Astrocyte (in vitro differentiated cells and primary cell): Measurements from ENCODE around the gene PKD1L1. TPM values are rescaled to one million over a fixed set of nuclear protein-coding genes. Genes with fewer than 3 reads are reported as not detected.
A peak's percentile ranks its signal among the peaks of the same experiment; 100 is the strongest.
"Not testable (repeated sequence)": the region's sequence is repeated elsewhere in the genome, so short reads cannot be mapped to it uniquely, and the experiment has no call there.

Experiments
- DNase-seq: peaks from one replicate; pipeline ENCODE4 v3.0.0-alpha.2; 2010; ENCODE audit warnings: low read depth
- FAIRE-seq: peaks from 2 replicates; lab custom pipeline; 2011; peaks lifted over from hg19 to GRCh38; lab: Jason Lieb, UNC
- H2AFZ ChIP-seq: 2 replicates; pipeline ENCODE4 v1.6.0; 2012; ENCODE audit warnings: low read depth, low read length, inconsistent platforms
- H3K27ac ChIP-seq: 2 replicates; pipeline ENCODE4 v1.5.1; 2011; ENCODE audit warnings: low read depth, low read length, inconsistent platforms
- H3K27me3 ChIP-seq: 2 replicates; pipeline ENCODE4 v1.6.0; 2011; ENCODE audit warnings: low read length, inconsistent platforms; ENCODE audit not compliant: insufficient read depth
- H3K36me3 ChIP-seq: 2 replicates; pipeline ENCODE4 v1.5.1; 2011; ENCODE audit warnings: low read length, inconsistent platforms; ENCODE audit not compliant: insufficient read depth
- H3K4me1 ChIP-seq: 2 replicates; pipeline ENCODE4 v1.5.1; 2011; ENCODE audit warnings: low read length, inconsistent platforms; ENCODE audit not compliant: insufficient read depth
- H3K4me2 ChIP-seq: 2 replicates; pipeline ENCODE4 v1.6.0; 2012; ENCODE audit warnings: low read length, inconsistent platforms
- H3K4me3 ChIP-seq: 2 replicates; pipeline ENCODE4 v1.5.1; 2011; ENCODE audit warnings: low read depth, mild to moderate bottlenecking, low read length, inconsistent platforms; ENCODE audit not compliant: insufficient read depth
- H3K79me2 ChIP-seq: 2 replicates; pipeline ENCODE4 v1.6.0; 2012; ENCODE audit warnings: mild to moderate bottlenecking, low read length, inconsistent platforms; ENCODE audit not compliant: insufficient read depth
- H3K9ac ChIP-seq: 2 replicates; pipeline ENCODE4 v1.6.0; 2012; ENCODE audit warnings: mild to moderate bottlenecking, low read length, inconsistent platforms
- H3K9me3 ChIP-seq: 2 replicates; pipeline ENCODE4 v1.5.1; 2012; ENCODE audit warnings: low read depth, mild to moderate bottlenecking, low read length, inconsistent platforms; ENCODE audit not compliant: insufficient read depth
- H4K20me1 ChIP-seq: 2 replicates; pipeline ENCODE4 v1.6.0; 2012; ENCODE audit warnings: low read length, inconsistent platforms; ENCODE audit not compliant: insufficient read depth
- H3K27ac Mint-ChIP-seq: one replicate; pipeline ENCODE4 v1.8.0; 2021; ENCODE audit warnings: mild to moderate bottlenecking, mixed read lengths; ENCODE audit not compliant: unreplicated experiment
- H3K27me3 Mint-ChIP-seq: one replicate; pipeline ENCODE4 v1.8.0; 2021; ENCODE audit warnings: low read depth, mixed read lengths; ENCODE audit not compliant: unreplicated experiment
- H3K36me3 Mint-ChIP-seq: one replicate; pipeline ENCODE4 v1.8.0; 2021; ENCODE audit warnings: low read depth, mixed read lengths; ENCODE audit not compliant: unreplicated experiment
- H3K4me1 Mint-ChIP-seq: one replicate; pipeline ENCODE4 v1.8.0; 2021; ENCODE audit warnings: low read depth, mixed read lengths; ENCODE audit not compliant: unreplicated experiment
- H3K4me3 Mint-ChIP-seq: one replicate; pipeline ENCODE4 v1.8.0; 2021; ENCODE audit warnings: mild to moderate bottlenecking, moderate library complexity, mixed read lengths; ENCODE audit not compliant: unreplicated experiment
- H3K9me3 Mint-ChIP-seq: one replicate; pipeline ENCODE4 v1.8.0; 2021; ENCODE audit warnings: mild to moderate bottlenecking, mixed read lengths; ENCODE audit not compliant: unreplicated experiment
- EZH2 ChIP-seq: IDR thresholded peaks from 2 replicates; pipeline ENCODE4 v1.6.1; 2012; ENCODE audit warnings: mild to moderate bottlenecking, low read length, inconsistent platforms; ENCODE audit not compliant: insufficient read depth
- total RNA-seq: library from RNA; stranded (reverse); gene quantifications from 2 replicates; pipeline ENCODE4 v1.2.1, GENCODE V29; 2021
- TF ChIP-seq, protein P1 (sequence below): IDR thresholded peaks from 2 replicates; pipeline ENCODE4 v1.5.1; 2011; ENCODE audit warnings: low read depth, mild to moderate bottlenecking, inconsistent platforms, low read length, moderate library complexity; ENCODE audit not compliant: insufficient read depth

Gene PKD1L1
- total RNA-seq, 1 donor from 2014 or later, result 0.39 TPM

GRCh38 chr7:47990592-47990991 is 42.3 kb upstream of the PKD1L1 start:
- Mint-ChIP-seq H3K9me3 (peaks cover 2% of the 10 kb centered on the region), H3K36me3 (peaks cover 1% of the 10 kb centered on the region), H3K4me1 (peaks cover 8% of the 10 kb centered on the region), H3K4me3 (no peak overlapping the region), H3K27ac (no peak overlapping the region), H3K27me3 (no peaks in the 10 kb centered on the region)
- TF ChIP-seq, protein P1, sequence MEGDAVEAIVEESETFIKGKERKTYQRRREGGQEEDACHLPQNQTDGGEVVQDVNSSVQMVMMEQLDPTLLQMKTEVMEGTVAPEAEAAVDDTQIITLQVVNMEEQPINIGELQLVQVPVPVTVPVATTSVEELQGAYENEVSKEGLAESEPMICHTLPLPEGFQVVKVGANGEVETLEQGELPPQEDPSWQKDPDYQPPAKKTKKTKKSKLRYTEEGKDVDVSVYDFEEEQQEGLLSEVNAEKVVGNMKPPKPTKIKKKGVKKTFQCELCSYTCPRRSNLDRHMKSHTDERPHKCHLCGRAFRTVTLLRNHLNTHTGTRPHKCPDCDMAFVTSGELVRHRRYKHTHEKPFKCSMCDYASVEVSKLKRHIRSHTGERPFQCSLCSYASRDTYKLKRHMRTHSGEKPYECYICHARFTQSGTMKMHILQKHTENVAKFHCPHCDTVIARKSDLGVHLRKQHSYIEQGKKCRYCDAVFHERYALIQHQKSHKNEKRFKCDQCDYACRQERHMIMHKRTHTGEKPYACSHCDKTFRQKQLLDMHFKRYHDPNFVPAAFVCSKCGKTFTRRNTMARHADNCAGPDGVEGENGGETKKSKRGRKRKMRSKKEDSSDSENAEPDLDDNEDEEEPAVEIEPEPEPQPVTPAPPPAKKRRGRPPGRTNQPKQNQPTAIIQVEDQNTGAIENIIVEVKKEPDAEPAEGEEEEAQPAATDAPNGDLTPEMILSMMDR, result no peak
- TF ChIP-seq EZH2, result no peak
- FAIRE-seq (no peak), DNase-seq (no peak)
- H3K27ac ChIP-seq, result no peak overlapping the region
- H3K4me2 ChIP-seq, result no peak overlapping the region
- no peaks in the 10 kb centered on the region for H4K20me1 ChIP-seq
- H3K9ac ChIP-seq, result no peak overlapping the region
- no peaks in the 10 kb centered on the region for H3K27me3 ChIP-seq
- no peaks in the 10 kb centered on the region for H3K36me3 ChIP-seq
- no peak overlapping the region for H2AFZ ChIP-seq
- H3K4me1 ChIP-seq, result peaks cover 7% of the 10 kb centered on the region
- H3K79me2 ChIP-seq, result no peaks in the 10 kb centered on the region
- H3K9me3 ChIP-seq, result no peaks in the 10 kb centered on the region
- no peak overlapping the region for H3K4me3 ChIP-seq

DNA sequence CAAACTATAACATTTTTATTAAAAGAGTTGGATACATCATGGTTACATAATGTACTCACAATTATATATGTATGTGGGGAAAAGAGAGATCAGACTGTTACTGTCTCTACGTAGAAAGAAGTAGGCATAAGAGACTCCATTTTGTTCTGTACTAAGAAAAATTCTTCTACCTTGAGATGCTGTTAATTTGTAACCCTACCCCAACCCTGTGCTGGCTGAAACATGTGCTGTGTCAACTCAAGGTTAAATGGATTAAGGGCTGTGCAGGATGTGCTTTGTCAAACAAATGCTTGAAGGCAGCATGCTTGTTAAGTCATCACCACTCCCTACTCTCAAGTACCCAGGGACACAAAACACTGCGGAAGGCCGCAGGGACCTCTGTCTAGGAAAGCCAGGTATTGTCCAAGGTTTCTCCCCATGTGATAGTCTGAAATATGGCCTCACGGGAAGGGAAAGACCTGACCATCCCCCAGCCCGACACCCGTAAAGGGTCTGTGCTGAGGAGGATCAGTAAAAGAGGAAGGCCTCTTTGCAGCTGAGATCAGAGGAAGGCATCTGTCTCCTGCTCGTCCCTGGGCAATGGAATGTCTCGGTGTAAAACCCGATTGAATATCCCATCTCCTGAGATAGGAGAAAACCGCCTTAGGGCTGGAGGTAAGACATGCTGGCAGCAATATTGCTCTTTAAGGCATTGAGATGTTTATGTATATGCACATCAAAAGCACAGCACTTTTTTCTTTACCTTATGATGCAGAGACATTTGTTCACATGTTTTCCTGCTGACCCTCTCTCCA is 41.5 kb upstream of the PKD1L1 start:
- not testable (repeated sequence) for H3K79me2 ChIP-seq, DNase-seq, H3K4me3 Mint-ChIP-seq, H3K4me1 Mint-ChIP-seq, H3K9ac ChIP-seq, H3K4me2 ChIP-seq, H3K9me3 Mint-ChIP-seq, H3K27ac Mint-ChIP-seq, H3K36me3 Mint-ChIP-seq, H4K20me1 ChIP-seq, H3K27me3 Mint-ChIP-seq, H2AFZ ChIP-seq, FAIRE-seq, H3K4me3 ChIP-seq, H3K4me1 ChIP-seq, H3K27me3 ChIP-seq, H3K27ac ChIP-seq, H3K36me3 ChIP-seq, H3K9me3 ChIP-seq

DNA sequence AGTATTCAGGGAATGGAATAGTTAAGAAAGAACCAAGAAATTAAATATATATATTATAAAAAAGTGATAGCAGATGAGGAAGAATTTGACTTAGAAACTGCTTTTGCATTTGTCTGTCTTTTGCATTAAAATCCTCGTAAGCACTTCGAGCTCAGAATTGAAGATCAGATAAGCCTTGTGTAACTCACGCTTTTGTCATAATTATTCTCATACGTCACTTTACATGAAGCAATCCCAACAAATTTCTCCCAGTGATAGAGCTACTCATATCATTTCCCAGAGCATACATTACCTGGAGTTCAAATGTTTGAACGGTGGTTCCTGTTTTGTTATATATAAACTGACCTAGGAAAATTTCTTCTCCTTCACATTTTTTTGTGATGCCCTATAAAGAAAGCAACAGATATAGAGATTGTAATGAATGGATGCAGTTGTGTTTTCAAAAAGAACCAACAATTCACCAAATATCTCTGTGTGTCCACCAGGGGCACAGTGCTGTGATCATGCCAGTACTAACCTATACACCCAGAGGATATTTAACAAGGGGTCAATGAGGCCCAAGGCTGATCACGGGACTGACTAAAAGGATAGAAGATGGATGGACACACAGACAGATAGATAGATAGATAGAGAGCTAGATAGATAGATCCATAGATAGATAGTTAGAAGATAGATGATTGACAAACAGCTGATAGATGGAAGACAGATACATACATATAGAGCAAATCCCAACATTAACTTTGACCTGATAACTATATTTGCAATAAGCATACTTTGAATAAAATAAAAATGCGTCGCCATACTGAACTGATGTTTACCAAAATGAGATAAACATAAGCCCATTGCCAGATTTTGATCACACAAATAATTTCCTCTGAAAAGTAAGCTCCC is 40.5 kb upstream of the PKD1L1 start:
- no peaks in the 10 kb centered on the region for H3K79me2 ChIP-seq
- FAIRE-seq, result no peak
- no peaks in the 10 kb centered on the region for H3K36me3 Mint-ChIP-seq
- H3K9me3 ChIP-seq, result no peaks in the 10 kb centered on the region
- TF ChIP-seq EZH2, result no peak
- TF ChIP-seq, protein P1, result peak; percentile 49
- DNase-seq, result no peak
- H3K4me3 Mint-ChIP-seq, result no peak overlapping the region
- H3K27me3 Mint-ChIP-seq, result no peaks in the 10 kb centered on the region
- no peak overlapping the region for H3K27ac ChIP-seq
- H3K9ac ChIP-seq, result no peak overlapping the region
- no peak overlapping the region for H2AFZ ChIP-seq
- H3K36me3 ChIP-seq, result no peaks in the 10 kb centered on the region
- no peak overlapping the region for H3K27ac Mint-ChIP-seq
- peaks cover 7% of the 10 kb centered on the region for H3K4me1 ChIP-seq
- no peaks in the 10 kb centered on the region for H3K27me3 ChIP-seq
- H3K4me3 ChIP-seq, result no peak overlapping the region
- no peaks in the 10 kb centered on the region for H4K20me1 ChIP-seq
- no peak overlapping the region for H3K4me2 ChIP-seq
- peaks cover 8% of the 10 kb centered on the region for H3K4me1 Mint-ChIP-seq
- H3K9me3 Mint-ChIP-seq, result no peaks in the 10 kb centered on the region
